H4 (cell line): ENCODE results near the gene C16orf54. TPM values are rescaled to one million over a fixed set of nuclear protein-coding genes. Genes with fewer than 3 reads are reported as not detected.
"Not testable (repeated sequence)": the region's sequence is repeated elsewhere in the genome, so short reads cannot be mapped to it uniquely, and the experiment has no call there.

ENCODE experiments used
- DNase-seq: peaks from one replicate; pipeline ENCODE4 v3.0.0-alpha.2; 2015; ENCODE audit warnings: low spot score
- total RNA-seq: library from RNA; depleted of rRNA; stranded (reverse); fragments of >200 nt; shearing (Covaris generic); gene quantifications from 2 replicates; pipeline ENCODE4 v1.2.3, GENCODE V29; 2014

C16orf54 gene
- total RNA-seq, 1 experiment from 2014 or later = 3.5 TPM

- not testable (repeated sequence) for DNase-seq
Observed at GRCh38 chr16:29740630-29741015, 5.2 kb downstream of the C16orf54 start.

GRCh38 chr16:29739927-29740629, 5.7 kb downstream of the C16orf54 start:
- not testable (repeated sequence) for DNase-seq

- no peak for DNase-seq
Observed at GRCh38 chr16:29738514-29738913, 7.3 kb downstream of the C16orf54 start.

- DNase-seq = no peak
Observed at GRCh38 chr16:29737713-29738112, 8.1 kb downstream of the C16orf54 start.

GRCh38 chr16:29736764-29737163, 9.0 kb downstream of the C16orf54 start:
- no peak for DNase-seq

DNA sequence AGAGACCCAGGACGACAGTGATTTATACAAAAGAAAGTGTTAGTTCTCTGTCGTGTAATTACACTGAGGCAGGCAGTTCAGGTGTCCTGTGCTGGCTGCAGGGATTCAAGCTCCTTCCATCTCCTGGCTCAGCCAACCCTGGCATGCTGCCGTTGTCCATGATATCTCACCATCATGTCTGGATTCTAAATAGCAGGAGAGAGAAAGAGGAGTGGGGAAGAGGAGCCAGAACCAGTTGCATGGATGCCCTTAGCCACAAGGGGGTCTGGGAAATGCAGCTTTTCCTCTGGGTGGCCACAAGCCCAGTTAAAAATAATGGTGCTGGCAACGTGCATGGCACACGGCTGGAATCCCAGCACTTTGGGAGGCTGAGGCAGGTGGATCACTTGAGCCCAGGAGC, 9.7 kb downstream of the C16orf54 start:
- DNase-seq = no peak

DNA sequence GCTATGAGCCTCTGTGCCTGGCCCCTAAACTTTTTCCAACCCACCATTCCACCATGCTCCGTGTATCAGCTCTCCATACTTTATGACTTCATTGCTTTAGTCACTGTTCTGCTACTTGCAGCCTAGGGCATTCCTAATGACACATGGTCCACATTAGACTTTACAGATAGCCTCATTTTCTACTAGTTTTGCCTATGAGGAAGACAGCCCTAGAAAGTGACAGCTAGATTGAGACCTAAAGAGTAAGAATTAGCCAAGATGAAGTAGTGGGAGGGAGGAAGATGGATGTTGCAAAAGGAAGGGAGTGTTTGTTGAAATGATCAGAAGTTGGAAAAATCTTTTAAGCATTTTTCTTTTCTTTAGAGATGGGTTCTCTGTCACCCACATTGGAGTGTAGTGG, 11.0 kb downstream of the C16orf54 start:
- no peak for DNase-seq

DNA sequence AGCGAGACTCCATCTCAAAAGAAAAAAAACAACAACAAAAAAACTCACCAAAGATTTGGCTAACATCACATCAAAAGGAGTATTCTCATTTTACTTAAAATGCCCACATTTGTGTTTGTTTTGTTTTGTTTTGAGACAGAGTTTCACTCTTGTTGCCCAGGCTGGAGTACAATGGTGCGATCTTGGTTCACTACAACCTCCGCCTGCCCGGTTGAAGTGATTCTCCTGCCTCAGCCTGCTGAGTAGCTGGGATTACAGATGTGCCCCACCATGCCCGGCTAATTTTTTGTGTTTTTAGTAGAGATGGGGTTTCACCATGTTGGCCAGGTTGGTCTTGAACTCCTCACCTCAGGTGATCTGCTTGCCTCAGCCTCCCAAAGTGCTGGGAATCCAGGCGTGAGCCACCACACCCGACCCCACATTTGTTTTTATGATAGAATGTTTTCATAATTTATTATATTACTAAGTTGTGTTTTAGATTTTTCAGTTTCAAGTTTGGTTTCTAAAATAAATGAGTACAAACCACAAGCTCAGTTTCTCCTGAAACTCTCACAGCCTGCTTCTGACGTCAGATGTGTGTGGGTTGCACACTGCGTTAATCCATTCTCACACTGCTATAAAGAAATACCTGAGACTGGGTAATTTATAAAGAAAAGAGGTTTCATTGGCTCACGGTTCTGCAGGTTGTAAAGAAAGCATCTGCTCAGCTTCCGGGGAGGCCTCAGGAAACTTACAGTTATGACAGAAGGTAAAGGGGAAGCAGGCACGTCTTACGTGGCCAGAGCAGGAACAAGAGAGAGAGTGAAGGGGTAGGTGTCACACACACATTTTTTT, 13.8 kb downstream of the C16orf54 start:
- not testable (repeated sequence) for DNase-seq

DNA sequence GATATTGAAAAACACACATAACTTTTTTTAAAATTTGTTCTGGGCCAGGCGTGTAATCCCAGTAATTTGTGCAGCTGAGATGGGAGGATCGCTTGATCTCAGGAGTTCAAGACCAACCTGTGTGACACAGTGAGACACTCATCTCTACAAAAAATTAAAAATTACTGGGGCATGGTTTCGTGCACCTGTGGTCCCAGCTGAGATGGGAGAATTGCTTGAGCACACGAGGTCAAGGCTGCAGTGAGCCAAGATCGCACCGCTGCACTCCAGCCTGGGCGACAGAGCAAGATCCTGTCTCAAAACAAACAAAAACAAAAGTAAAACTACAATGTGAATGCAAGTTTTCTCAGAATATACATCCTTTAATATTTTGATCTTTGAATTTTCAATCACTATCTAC, 15.1 kb downstream of the C16orf54 start:
- no peak for DNase-seq

- DNase-seq = peak; percentile 63
Observed at GRCh38 chr16:29729116-29729521, 16.7 kb downstream of the C16orf54 start.

DNA sequence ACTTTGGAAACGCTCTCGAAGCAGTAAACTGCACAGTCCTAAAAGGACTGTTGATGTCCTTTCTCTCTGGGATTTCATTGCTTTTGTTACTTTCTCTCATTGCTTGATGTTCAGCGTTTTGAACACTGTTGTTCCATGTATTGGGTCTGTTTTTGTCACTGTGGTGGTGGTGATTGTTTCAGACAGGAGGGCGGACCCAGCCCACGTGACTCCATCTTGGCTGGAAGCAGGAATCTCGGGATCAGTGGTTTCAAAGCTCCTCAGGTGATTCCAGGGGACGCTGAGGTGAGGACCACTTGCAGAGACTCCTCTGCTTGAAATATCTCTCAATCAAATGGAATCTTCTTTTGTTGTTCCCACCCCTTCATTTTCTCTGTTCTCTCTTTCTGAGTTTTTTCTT, 18.3 kb downstream of the C16orf54 start:
- no peak for DNase-seq

DNA sequence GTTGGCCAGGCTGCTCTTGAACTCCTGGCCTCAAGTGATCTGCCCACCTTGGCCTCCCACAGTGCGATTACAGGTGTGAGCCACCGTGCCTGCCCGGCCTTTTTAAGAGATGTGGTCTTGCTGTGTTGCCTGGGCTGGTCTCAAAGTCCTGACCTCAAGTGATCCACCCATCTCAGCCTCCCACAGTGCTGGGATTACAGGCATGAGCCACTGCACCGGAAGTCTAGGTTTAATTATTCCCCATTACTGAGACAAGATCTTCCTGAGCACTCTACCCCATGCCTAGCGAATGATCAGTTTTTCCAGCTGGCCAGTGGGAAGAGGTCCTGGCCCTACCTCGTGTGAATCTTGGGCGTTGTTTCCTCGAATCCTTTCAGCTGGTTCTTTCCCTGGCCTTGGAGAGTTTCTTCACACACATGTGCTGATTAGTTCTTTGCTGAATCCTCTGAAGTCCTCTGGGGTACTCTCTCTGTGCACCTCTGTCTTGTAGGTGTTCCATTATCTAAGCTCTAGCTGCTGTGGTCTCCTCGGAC, 18.9 kb downstream of the C16orf54 start:
- no peak for DNase-seq

- DNase-seq = peak; percentile 64
Observed at GRCh38 chr16:29721167-29721879, 24.5 kb downstream of the C16orf54 start.

- DNase-seq = no peak
Observed at GRCh38 chr16:29720703-29721102, 25.1 kb downstream of the C16orf54 start.

DNA sequence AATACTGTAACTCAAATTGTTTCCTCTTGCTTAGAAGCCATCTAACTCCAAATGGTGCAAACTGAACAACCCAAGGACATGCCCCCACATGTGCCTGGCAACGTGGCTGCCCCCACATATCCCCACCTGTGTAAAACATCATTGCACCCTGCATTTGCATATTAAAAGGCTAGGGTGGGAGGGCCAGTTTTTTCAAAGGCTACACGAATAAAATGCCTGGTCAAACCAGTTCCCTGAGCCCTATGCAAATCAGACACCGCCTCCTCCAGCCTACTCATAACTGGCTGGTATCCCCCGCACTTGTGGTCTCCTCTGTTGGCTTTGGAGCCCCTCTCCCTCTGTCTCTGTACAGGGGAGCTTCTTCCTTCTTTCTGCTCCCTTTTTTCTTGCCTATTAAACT, 26.7 kb downstream of the C16orf54 start:
- DNase-seq = no peak

GRCh38 chr16:29717113-29717512, 28.7 kb downstream of the C16orf54 start:
- no peak for DNase-seq

GRCh38 chr16:29714972-29715371, 30.8 kb downstream of the C16orf54 start:
- DNase-seq = no peak

DNA sequence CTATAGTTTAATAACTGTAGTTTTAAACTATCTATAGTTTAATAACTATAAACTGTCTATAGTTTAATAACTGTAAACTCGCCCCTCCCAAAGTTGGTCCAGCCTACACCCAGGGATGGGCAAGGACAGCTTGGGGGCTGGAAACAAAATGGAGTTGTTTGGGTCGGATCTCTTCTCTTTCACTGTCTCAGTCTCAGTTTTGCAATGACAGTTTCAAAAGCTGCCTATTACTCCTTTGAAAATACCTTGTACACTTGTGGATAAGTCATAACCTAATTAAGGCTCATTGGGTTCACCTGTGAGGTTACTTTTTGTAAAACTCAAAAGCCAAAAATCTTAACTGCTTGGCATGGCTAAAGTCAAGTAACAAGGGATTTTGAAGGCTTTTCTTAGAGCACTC, 31.4 kb downstream of the C16orf54 start:
- DNase-seq = no peak

GRCh38 chr16:29712809-29713208, 33.0 kb downstream of the C16orf54 start:
- no peak for DNase-seq

DNA sequence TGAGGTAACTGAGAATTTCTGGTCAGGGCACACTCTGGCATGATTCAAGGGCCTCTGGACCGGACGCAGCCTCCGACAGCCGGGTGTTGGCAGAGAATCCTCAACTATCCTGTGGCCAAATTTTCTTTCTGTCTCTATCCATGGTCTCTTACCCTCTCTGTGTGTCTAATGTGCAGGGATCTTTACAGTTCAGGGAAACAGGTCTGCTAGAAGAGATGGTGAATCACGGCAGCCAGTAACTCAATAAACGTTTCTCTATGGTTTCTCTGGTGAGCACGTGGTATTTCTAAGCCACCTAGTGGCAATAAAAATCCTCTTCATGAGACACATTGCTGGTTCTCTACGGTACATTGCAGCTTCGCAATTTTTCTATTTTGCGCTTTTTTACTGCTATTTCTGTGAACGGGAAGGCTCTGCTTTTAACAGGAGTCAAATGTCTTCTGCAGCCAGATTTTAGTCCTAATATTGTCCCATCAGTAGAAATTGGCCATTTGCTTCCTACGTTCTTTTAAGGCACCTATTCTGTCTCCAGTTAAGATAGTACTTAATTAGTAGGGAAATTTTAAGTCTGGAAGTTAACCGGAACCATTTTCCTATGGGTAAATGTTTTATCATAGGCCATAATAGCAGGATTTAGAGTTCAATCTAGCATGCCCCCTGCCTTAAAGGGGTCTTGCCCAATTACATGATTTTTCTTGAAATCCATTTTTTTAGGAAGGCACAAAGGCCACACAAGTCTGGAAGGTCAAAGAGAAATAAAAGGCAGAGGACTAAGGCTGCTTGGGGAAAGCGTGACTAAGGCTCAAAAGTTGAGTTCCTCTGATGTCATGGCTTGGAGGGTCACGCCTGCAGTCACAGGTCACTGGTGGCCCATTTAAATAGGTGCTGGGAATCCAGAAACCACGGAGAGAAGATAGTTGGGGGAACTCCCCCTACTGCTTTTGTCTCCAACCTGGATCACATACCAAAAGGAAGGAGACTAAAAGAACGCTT, 35.3 kb downstream of the C16orf54 start:
- peak; percentile 62 for DNase-seq

DNA sequence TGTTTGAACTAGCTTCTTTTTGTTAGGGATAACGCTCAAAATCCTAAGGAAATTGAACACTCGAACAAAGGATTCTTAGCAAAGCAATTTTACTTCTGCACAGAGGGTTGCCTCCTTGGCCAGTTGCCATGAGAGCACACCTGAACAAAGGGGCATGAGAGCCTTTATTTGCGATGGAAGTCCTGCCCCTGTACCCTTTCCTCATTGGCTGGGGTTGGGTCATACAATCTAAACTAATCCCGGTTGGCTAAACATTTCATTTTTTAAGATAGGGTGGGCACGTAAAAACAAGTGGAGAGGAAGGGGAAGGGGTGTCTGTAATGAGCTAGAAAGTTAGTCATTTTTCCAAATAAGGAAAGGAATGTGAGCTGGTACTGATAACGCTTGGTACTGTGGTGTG, 36.1 kb downstream of the C16orf54 start:
- DNase-seq = not testable (repeated sequence)
